ENCODE data around the gene FLT1. TPM values are rescaled to one million over a fixed set of nuclear protein-coding genes. Genes with fewer than 3 reads are reported as not detected.

Gene FLT1
- total and polyA plus RNA-seq, 2 donors, result 4.3 to 5.5 TPM

DNA sequence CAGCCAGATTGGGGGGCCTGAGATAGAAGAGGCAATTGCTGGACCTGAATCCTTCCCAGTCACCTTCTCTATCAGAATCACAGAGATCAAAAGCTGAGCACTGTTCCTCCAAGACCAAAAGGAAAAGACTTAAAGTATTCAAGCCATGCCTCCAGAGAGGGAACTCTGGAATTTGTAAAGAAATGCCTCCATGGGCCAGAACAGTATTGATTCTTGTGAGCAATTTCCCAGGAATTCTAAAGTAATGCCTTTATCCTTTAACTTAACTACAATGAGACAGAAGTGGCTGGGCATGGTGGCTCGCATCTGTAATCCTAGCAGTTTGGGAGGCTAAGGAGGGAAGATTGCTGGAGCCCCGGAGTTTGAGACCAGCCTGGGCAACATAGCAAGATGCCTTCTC lies 148.8 kb downstream of the FLT1 start:
- no peaks in the 10 kb centered on the region for H3K9me3 ChIP-seq (ENCODE audit: control insufficient read depth in 2 of 2, insufficient read depth in 1 of 2, low read length in 1 of 2)
- 98% methylated on average over 2 of the region's 2 CpGs for WGBS
- peaks cover 0 to 12% of the 10 kb centered on the region in 2 donors for H3K4me1 ChIP-seq (ENCODE audit: control insufficient read depth in 2 of 2, insufficient read depth in 2 of 2, low read length in 2 of 2)
- no peaks in the 10 kb centered on the region for H3K36me3 ChIP-seq (ENCODE audit: control insufficient read depth in 2 of 2, insufficient read depth in 2 of 2, low read length in 1 of 2)
- no peak overlapping the region for H3K27ac ChIP-seq (ENCODE audit: low read depth in 1 of 2, low read length in 1 of 2)
- no peak overlapping the region for H3K4me3 ChIP-seq (ENCODE audit: low read length in 2 of 2)
- H3K27me3 ChIP-seq (ENCODE audit: control insufficient read depth in 2 of 2, insufficient read depth in 1 of 2, low read length in 1 of 2), result no peaks in the 10 kb centered on the region
- DNase-seq (ENCODE audit: low read depth in 6 of 9, low spot score in 9 of 9), result no peak

DNA sequence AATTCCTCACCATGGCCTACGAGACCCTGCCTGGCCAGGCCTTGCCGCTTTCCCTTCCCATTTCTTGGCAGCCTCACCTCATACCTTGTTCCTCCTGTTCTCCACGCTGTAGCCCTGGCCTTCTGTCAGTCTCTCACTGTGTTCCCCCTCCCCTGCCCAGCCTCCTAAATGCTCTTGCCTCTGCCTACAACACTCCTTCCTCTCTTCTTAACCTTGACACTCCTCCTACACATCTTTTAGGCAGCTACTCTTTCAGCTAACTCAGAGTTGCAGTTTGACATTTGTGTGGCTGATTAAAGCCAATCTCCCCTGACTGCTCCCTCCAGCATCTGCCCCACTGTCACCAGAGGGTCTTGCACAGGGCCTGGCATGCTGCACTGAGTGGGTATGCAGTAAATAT lies 150.8 kb downstream of the FLT1 start:
- Histone ChIP-seq H3K27ac (ENCODE audit: low read depth in 1 of 2, low read length in 1 of 2) (no peak overlapping the region), H3K9me3 (ENCODE audit: control insufficient read depth in 2 of 2, insufficient read depth in 1 of 2, low read length in 1 of 2) (no peaks in the 10 kb centered on the region), H3K4me1 (ENCODE audit: control insufficient read depth in 2 of 2, insufficient read depth in 2 of 2, low read length in 2 of 2) (peaks cover 0 to 12% of the 10 kb centered on the region in 2 donors), H3K27me3 (ENCODE audit: control insufficient read depth in 2 of 2, insufficient read depth in 1 of 2, low read length in 1 of 2) (no peaks in the 10 kb centered on the region), H3K4me3 (ENCODE audit: low read length in 2 of 2) (no peak overlapping the region), H3K36me3 (ENCODE audit: control insufficient read depth in 2 of 2, insufficient read depth in 2 of 2, low read length in 1 of 2) (no peaks in the 10 kb centered on the region)
- no peak for DNase-seq (ENCODE audit: low read depth in 6 of 9, low spot score in 9 of 9)
- WGBS, result 95% methylated on average over 3 of the region's 3 CpGs

DNA sequence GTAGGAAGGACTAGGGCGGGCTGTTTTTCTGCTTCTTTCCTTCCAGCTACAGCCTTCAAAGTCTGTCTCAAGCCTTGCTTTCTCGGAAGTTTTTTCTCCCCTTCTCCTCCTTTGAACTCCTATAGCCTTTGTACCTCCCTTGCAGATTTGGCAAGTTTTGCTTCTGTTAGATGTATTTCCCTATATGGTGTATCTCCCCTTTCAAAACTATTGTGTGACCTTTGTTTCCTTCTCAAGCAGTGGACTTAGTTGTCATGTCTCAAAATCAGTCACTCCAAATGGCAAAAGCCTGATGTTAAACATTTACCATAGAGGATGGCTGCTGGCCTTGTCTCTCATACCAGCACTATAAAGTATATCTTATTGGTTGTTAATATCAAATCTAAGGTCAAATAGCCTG lies 152.7 kb downstream of the FLT1 start:
- Histone ChIP-seq H3K36me3 (ENCODE audit: control insufficient read depth in 2 of 2, insufficient read depth in 2 of 2, low read length in 1 of 2) (no peaks in the 10 kb centered on the region), H3K4me3 (ENCODE audit: low read length in 2 of 2) (no peak overlapping the region), H3K9me3 (ENCODE audit: control insufficient read depth in 2 of 2, insufficient read depth in 1 of 2, low read length in 1 of 2) (no peaks in the 10 kb centered on the region), H3K4me1 (ENCODE audit: control insufficient read depth in 2 of 2, insufficient read depth in 2 of 2, low read length in 2 of 2) (peaks cover 0 to 6% of the 10 kb centered on the region in 2 donors), H3K27ac (ENCODE audit: low read depth in 1 of 2, low read length in 1 of 2) (no peak overlapping the region), H3K27me3 (ENCODE audit: control insufficient read depth in 2 of 2, insufficient read depth in 1 of 2, low read length in 1 of 2) (no peaks in the 10 kb centered on the region)
- WGBS, result 87% methylated on average over 2 of the region's 2 CpGs
- no peak for DNase-seq (ENCODE audit: low read depth in 6 of 9, low spot score in 9 of 9)

DNA sequence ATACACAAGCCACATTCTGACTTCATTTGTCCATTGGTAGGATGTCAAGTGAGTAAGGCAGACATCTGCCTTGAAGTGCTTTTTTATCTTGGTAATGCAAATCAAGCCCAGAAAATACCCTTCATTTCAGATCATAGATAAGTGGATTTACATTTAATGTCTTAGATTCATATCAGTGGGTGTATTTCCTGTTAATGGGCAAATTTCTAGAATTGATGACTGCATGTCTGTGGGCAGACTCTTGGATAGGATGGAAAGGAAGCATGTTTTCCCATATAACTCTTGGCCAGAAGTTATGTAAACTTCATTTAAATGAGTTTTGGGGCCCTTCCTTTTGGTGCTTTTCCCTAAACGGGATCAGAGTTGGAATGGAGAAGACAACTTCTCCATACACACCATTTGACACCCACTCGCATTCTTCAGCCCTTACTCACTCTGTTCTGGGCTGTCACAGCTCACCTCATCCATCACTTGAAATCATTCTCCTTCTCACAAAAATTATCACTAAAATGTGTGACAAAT lies 154.6 kb downstream of the FLT1 start:
- Histone ChIP-seq H3K27me3 (ENCODE audit: control insufficient read depth in 2 of 2, insufficient read depth in 1 of 2, low read length in 1 of 2) (no peaks in the 10 kb centered on the region), H3K4me1 (ENCODE audit: control insufficient read depth in 2 of 2, insufficient read depth in 2 of 2, low read length in 2 of 2) (peaks cover 0 to 4% of the 10 kb centered on the region in 2 donors), H3K36me3 (ENCODE audit: control insufficient read depth in 2 of 2, insufficient read depth in 2 of 2, low read length in 1 of 2) (no peaks in the 10 kb centered on the region), H3K27ac (ENCODE audit: low read depth in 1 of 2, low read length in 1 of 2) (no peak overlapping the region), H3K9me3 (ENCODE audit: control insufficient read depth in 2 of 2, insufficient read depth in 1 of 2, low read length in 1 of 2) (no peaks in the 10 kb centered on the region), H3K4me3 (ENCODE audit: low read length in 2 of 2) (no peak overlapping the region)
- 95% methylated on average over 2 of the region's 2 CpGs for WGBS
- DNase-seq (ENCODE audit: low read depth in 6 of 9, low spot score in 9 of 9), result no peak

DNA sequence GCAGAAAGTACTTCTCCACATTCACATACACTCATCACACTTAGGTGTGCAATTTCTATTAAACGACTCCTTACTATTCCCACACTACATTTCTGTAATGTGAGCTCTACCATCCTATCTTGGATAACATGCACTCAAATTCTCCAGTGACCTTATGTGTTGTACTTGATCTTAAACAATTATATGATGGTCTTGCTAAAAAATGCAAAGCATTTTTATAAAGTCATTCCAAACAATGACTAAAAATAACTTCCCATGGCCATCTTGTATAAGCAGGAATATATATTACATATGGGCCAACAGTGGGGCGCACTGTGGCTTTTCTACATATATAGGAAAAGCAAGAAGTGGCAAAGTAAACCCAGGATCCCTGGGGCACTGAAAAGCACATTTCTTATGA lies 155.5 kb downstream of the FLT1 start:
- WGBS, result 94% methylated on average over 2 of the region's 2 CpGs
- Histone ChIP-seq H3K4me1 (ENCODE audit: control insufficient read depth in 2 of 2, insufficient read depth in 2 of 2, low read length in 2 of 2) (peaks cover 0 to 4% of the 10 kb centered on the region in 2 donors), H3K27me3 (ENCODE audit: control insufficient read depth in 2 of 2, insufficient read depth in 1 of 2, low read length in 1 of 2) (no peaks in the 10 kb centered on the region), H3K9me3 (ENCODE audit: control insufficient read depth in 2 of 2, insufficient read depth in 1 of 2, low read length in 1 of 2) (no peaks in the 10 kb centered on the region), H3K27ac (ENCODE audit: low read depth in 1 of 2, low read length in 1 of 2) (no peak overlapping the region), H3K36me3 (ENCODE audit: control insufficient read depth in 2 of 2, insufficient read depth in 2 of 2, low read length in 1 of 2) (no peaks in the 10 kb centered on the region), H3K4me3 (ENCODE audit: low read length in 2 of 2) (no peak overlapping the region)
- no peak for DNase-seq (ENCODE audit: low read depth in 6 of 9, low spot score in 9 of 9)

DNA sequence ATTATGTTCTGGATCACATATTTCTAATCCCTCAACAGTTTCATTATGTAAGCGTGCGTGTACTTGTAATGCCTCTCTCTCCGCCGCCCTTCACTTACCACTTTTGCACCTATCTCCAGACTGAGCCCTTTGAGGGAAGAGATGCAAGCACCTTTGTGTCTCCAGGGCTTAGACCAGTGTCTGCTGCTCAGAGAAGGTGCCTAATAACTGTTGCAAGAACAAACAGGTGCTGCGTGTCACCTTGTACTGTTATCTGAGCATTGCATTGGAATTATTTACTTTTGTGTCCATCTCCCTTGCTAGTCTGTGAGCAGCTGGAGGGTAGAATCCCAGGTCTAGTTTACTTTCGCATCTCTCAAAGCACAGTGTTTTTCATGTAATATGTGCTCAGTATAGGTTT lies 156.2 kb downstream of the FLT1 start:
- H3K4me1 ChIP-seq (ENCODE audit: control insufficient read depth in 2 of 2, insufficient read depth in 2 of 2, low read length in 2 of 2), result peaks cover 0 to under 1% of the 10 kb centered on the region in 2 donors
- DNase-seq (ENCODE audit: low read depth in 6 of 9, low spot score in 9 of 9), result no peak
- no peaks in the 10 kb centered on the region for H3K27me3 ChIP-seq (ENCODE audit: control insufficient read depth in 2 of 2, insufficient read depth in 1 of 2, low read length in 1 of 2)
- H3K36me3 ChIP-seq (ENCODE audit: control insufficient read depth in 2 of 2, insufficient read depth in 2 of 2, low read length in 1 of 2), result no peaks in the 10 kb centered on the region
- no peaks in the 10 kb centered on the region for H3K9me3 ChIP-seq (ENCODE audit: control insufficient read depth in 2 of 2, insufficient read depth in 1 of 2, low read length in 1 of 2)
- H3K27ac ChIP-seq (ENCODE audit: low read depth in 1 of 2, low read length in 1 of 2), result no peak overlapping the region
- 82% methylated on average over 6 of the region's 6 CpGs for WGBS
- no peak overlapping the region for H3K4me3 ChIP-seq (ENCODE audit: low read length in 2 of 2)

DNA sequence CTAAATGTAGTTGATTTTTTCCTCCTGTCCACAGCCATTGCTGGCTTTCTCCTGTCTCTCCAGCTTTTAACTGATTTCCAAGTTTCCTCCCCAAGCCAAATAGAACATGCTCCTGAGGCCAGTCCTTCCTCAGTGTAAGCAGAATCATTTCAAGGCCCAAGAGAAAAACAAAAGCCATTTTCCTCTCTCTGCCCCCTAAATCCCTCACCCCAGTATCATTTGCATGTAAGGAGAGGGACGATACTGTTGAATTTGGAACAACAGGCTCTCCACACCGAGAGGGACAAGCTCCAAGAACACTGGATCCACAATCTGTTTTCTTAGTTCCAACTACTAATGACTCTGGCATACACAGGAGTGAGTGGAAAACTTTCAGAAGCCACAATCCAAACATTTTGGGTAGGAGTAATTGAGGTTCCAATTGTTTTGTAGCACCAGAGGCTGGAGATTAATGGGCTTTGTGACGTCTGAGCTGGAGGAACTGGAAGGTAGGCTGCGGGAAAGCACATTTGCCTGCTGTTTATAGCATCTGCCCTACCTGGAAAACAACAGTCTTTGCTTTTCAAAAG lies 156.8 kb downstream of the FLT1 start:
- Histone ChIP-seq H3K27ac (ENCODE audit: low read depth in 1 of 2, low read length in 1 of 2) (no peak overlapping the region), H3K4me1 (ENCODE audit: control insufficient read depth in 2 of 2, insufficient read depth in 2 of 2, low read length in 2 of 2) (no peaks in the 10 kb centered on the region), H3K4me3 (ENCODE audit: low read length in 2 of 2) (no peak overlapping the region), H3K27me3 (ENCODE audit: control insufficient read depth in 2 of 2, insufficient read depth in 1 of 2, low read length in 1 of 2) (no peaks in the 10 kb centered on the region), H3K9me3 (ENCODE audit: control insufficient read depth in 2 of 2, insufficient read depth in 1 of 2, low read length in 1 of 2) (no peaks in the 10 kb centered on the region), H3K36me3 (ENCODE audit: control insufficient read depth in 2 of 2, insufficient read depth in 2 of 2, low read length in 1 of 2) (no peaks in the 10 kb centered on the region)
- 96% methylated on average over 4 of the region's 4 CpGs for WGBS
- no peak for DNase-seq (ENCODE audit: low read depth in 6 of 9, low spot score in 9 of 9)

DNA sequence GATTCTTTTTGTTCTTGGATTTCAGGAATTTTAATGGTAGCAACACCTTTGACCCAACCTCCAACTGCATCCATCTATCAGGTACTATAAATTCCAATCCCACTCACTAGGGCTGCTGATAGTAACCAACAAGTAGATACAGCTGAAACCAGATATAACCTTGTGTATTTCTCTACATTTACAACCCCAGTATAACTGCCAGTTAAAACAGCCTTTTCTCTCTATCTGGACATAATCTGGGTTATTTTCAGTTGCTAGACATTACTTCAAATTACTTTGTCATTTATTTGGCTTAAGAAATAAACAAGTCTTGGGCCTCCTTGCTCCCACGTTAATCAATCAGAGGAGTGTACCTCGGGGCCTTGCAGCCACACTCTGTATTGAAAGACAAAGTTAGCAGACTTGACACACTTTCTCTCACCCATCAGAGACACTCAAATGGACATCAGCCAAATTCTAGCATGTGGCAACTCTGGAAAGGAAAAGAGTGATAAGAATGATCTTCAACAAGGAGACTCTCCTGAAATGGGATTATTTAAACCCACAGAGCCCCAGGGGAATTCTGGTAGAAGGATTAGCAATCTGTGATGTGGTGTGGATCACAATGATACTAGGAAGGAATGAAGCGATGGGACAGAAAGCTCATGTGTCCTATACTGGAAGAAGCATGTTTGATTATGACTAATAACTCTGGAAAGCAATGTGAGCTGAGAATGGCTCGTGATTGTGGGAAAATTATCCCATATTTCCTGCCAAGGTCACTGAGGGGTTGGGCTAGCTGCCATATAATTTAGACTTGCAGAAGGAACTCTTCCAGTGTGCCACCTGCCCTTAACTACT lies 157.5 kb downstream of the FLT1 start:
- no peaks in the 10 kb centered on the region for H3K27me3 ChIP-seq (ENCODE audit: control insufficient read depth in 2 of 2, insufficient read depth in 1 of 2, low read length in 1 of 2)
- no peak overlapping the region for H3K4me3 ChIP-seq (ENCODE audit: low read length in 2 of 2)
- no peak overlapping the region for H3K27ac ChIP-seq (ENCODE audit: low read depth in 1 of 2, low read length in 1 of 2)
- no peaks in the 10 kb centered on the region for H3K4me1 ChIP-seq (ENCODE audit: control insufficient read depth in 2 of 2, insufficient read depth in 2 of 2, low read length in 2 of 2)
- 89% methylated on average over 4 of the region's 4 CpGs for WGBS
- no peaks in the 10 kb centered on the region for H3K36me3 ChIP-seq (ENCODE audit: control insufficient read depth in 2 of 2, insufficient read depth in 2 of 2, low read length in 1 of 2)
- DNase-seq (ENCODE audit: low read depth in 6 of 9, low spot score in 9 of 9), result no peak
- H3K9me3 ChIP-seq (ENCODE audit: control insufficient read depth in 2 of 2, insufficient read depth in 1 of 2, low read length in 1 of 2), result no peaks in the 10 kb centered on the region

DNA sequence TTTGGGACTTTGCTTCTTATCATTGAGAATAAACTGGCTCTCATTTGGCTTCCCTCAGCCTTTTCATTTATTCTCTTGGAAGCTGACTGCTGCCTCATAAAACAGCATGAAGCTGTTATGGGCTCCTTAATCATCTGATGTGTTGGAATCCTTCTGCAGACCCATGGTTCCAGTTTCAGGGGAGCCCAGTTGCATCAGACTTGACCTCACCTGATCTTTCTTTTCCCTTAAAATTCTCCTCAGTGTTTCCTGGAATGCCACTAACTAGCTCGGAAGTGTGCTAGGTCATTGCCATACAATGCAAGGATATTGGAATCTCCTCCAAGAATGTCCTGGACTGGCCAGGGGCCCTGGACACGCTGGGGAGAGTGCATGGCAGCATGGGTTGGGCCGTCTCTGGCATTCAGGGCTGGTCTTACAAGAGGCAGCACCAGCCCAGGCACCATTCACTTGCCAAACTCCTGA lies 158.7 kb downstream of the FLT1 start:
- H3K4me3 ChIP-seq (ENCODE audit: low read length in 2 of 2), result no peak overlapping the region
- WGBS, result 92% methylated on average over 3 of the region's 3 CpGs
- no peaks in the 10 kb centered on the region for H3K4me1 ChIP-seq (ENCODE audit: control insufficient read depth in 2 of 2, insufficient read depth in 2 of 2, low read length in 2 of 2)
- H3K9me3 ChIP-seq (ENCODE audit: control insufficient read depth in 2 of 2, insufficient read depth in 1 of 2, low read length in 1 of 2), result no peaks in the 10 kb centered on the region
- no peak for DNase-seq (ENCODE audit: low read depth in 6 of 9, low spot score in 9 of 9)
- no peak overlapping the region for H3K27ac ChIP-seq (ENCODE audit: low read depth in 1 of 2, low read length in 1 of 2)
- no peaks in the 10 kb centered on the region for H3K36me3 ChIP-seq (ENCODE audit: control insufficient read depth in 2 of 2, insufficient read depth in 2 of 2, low read length in 1 of 2)
- H3K27me3 ChIP-seq (ENCODE audit: control insufficient read depth in 2 of 2, insufficient read depth in 1 of 2, low read length in 1 of 2), result no peaks in the 10 kb centered on the region
